ENCODE results near the gene FSTL5.

GRCh38 chr4:162046135-162046534 lies 117.7 kb downstream of the FSTL5 start:
- TF ChIP-seq BHLHE40 (IDR thresholded peaks at IDR 0.05; ENCODE audit: borderline replicate concordance) = no peak
- TF ChIP-seq SUZ12 (IDR thresholded peaks at IDR 0.05) = no peak
- no peak for TF ChIP-seq TARDBP (IDR thresholded peaks at IDR 0.05)
- TF ChIP-seq HDGF (IDR thresholded peaks at IDR 0.05; ENCODE audit: borderline replicate concordance) = no peak
- no peak for TF ChIP-seq PKNOX1 (IDR thresholded peaks at IDR 0.05)
- no peak for TF ChIP-seq FOXM1 (IDR thresholded peaks at IDR 0.05; ENCODE audit: borderline replicate concordance)
- TF ChIP-seq SP1 (IDR thresholded peaks at IDR 0.05) = no peak
- TF ChIP-seq ARNT (IDR thresholded peaks at IDR 0.05) = no peak
- no peak for TF ChIP-seq ELF4 (IDR thresholded peaks at IDR 0.05)
- TF ChIP-seq FOXK2 (IDR thresholded peaks at IDR 0.05) = no peak
- TF ChIP-seq FOXA1 (IDR thresholded peaks at IDR 0.05) = no peak
- no peak for TF ChIP-seq NFRKB (IDR thresholded peaks at IDR 0.05)
- no peak for TF ChIP-seq ZNF384 (IDR thresholded peaks at IDR 0.05)
